Fibroblast of lung (primary cell): ENCODE measurements around the gene GSG1L.

Source experiments
- EZH2 ChIP-seq: IDR thresholded peaks from 2 replicates; pipeline ENCODE4 v1.5.1; 2012; ENCODE audit warnings: low read length, control low read depth, mild to moderate bottlenecking; ENCODE audit errors: missing control alignments
- TF ChIP-seq, protein P1 (sequence below), 2 donors: IDR thresholded peaks in 1 of 2; conservative IDR thresholded peaks in 1 of 2; 1 replicate in 1 of 2; 2 replicates in 1 of 2; pipeline ENCODE4 v1.5.1; 2011 to 2012; ENCODE audit warnings: low read length in 2 of 2, control low read depth in 1 of 2, inconsistent platforms in 1 of 2, low read depth in 1 of 2, mild to moderate bottlenecking in 1 of 2

DNA sequence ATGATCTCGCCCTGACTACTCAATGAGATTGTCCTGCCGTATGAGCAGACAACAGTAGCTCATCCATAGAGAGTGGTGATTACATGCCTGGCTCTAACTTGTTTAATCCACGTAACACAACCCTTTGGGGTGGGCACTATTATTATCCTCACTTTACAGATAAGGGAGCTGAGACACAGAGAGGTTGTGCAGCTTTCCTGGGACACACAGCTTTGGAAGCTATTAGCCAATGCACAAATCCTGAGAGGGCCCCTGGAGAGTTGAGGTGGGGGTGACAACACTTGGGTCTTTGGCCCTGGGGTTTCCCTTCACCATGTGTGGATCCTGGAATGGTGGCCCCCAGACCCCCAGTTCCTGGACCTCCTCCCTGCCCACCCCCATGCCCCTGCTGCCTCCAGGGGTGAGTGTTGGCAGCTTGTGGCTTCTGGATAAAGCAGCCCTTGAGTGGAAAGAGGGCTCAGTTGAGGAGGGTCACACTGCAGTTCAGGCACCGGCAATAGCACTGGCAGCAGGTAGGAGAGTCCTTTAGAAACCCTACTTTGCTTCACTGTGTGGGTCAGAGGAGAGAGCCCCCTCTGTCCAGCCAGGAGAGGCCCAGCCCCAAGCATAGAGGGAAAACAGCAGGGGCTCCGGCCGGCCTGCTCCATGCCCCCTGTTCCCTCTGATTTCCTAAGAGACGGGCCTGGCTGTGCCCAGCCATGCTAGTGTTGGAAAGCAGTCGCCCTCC, 282.9 kb downstream of the GSG1L start:
- no peak for TF ChIP-seq EZH2
- TF ChIP-seq, protein P1, sequence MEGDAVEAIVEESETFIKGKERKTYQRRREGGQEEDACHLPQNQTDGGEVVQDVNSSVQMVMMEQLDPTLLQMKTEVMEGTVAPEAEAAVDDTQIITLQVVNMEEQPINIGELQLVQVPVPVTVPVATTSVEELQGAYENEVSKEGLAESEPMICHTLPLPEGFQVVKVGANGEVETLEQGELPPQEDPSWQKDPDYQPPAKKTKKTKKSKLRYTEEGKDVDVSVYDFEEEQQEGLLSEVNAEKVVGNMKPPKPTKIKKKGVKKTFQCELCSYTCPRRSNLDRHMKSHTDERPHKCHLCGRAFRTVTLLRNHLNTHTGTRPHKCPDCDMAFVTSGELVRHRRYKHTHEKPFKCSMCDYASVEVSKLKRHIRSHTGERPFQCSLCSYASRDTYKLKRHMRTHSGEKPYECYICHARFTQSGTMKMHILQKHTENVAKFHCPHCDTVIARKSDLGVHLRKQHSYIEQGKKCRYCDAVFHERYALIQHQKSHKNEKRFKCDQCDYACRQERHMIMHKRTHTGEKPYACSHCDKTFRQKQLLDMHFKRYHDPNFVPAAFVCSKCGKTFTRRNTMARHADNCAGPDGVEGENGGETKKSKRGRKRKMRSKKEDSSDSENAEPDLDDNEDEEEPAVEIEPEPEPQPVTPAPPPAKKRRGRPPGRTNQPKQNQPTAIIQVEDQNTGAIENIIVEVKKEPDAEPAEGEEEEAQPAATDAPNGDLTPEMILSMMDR (conservative IDR thresholded peaks at IDR 0.05 in 1 of 2, IDR thresholded peaks at IDR 0.05 in 1 of 2; ENCODE audit: low read depth in 1 of 2, low read length in 2 of 2): no peak
